HepG2 (cell line): ENCODE measurements around the gene BSG. TPM values are rescaled to one million over a fixed set of nuclear protein-coding genes. Genes with fewer than 3 reads are reported as not detected.

Experiments
- AKNA ChIP-seq: sonication (generic); formaldehyde crosslinking; IDR thresholded peaks from 2 replicates; pipeline ENCODE4 v1.4.0; 2020; ENCODE audit warnings: missing genetic modification reagents, borderline replicate concordance
- CBX1 ChIP-seq: IDR thresholded peaks from one replicate; pipeline ENCODE4 v1.6.1; 2016; ENCODE audit warnings: antibody characterized with exemption, low read depth
- CENPX ChIP-seq: sonication (generic); formaldehyde crosslinking; IDR thresholded peaks from 2 replicates; pipeline ENCODE4 v1.9.0; 2021; ENCODE audit warnings: mild to moderate bottlenecking, missing genetic modification reagents, moderate library complexity
- ELF3 ChIP-seq: IDR thresholded peaks from 2 replicates; pipeline ENCODE4 v1.6.1; 2016; ENCODE audit warnings: missing genetic modification reagents, missing compliant biosample characterization
- KAT7 ChIP-seq: IDR thresholded peaks from 2 replicates; pipeline ENCODE4 v1.6.1; 2018; ENCODE audit warnings: borderline replicate concordance, missing compliant biosample characterization
- PCBP2 ChIP-seq: fragments of 200-400 bp; formaldehyde crosslinking; optimal IDR thresholded peaks from 2 replicates; pipeline ENCODE3; 2018; ENCODE audit warnings: low read length, low read depth; ENCODE audit not compliant: poor library complexity, severe bottlenecking
- RAD21 ChIP-seq: fragments of 450-650 bp; formaldehyde crosslinking; IDR thresholded peaks from 2 replicates; pipeline ENCODE4 v1.5.0; 2020; ENCODE audit warnings: mild to moderate bottlenecking
- SNAPC5 ChIP-seq: sonication (generic); formaldehyde crosslinking; IDR thresholded peaks from 2 replicates; pipeline ENCODE4 v1.8.1; 2023; ENCODE audit warnings: mild to moderate bottlenecking, missing genetic modification reagents, borderline replicate concordance
- TRAFD1 ChIP-seq: sonication (generic); formaldehyde crosslinking; IDR thresholded peaks from 2 replicates; pipeline ENCODE4 v1.5.1; 2020; ENCODE audit warnings: missing genetic modification reagents, mild to moderate bottlenecking, borderline replicate concordance
- TSC22D2 ChIP-seq: sonication (generic); formaldehyde crosslinking; IDR thresholded peaks from 2 replicates; pipeline ENCODE4 v1.5.1; 2020; ENCODE audit warnings: missing genetic modification reagents, mild to moderate bottlenecking, borderline replicate concordance
- XRCC5 ChIP-seq: fragments of 200-400 bp; formaldehyde crosslinking; optimal IDR thresholded peaks from 2 replicates; pipeline ENCODE3; 2017; ENCODE audit warnings: mild to moderate bottlenecking, low read length
- ZHX2 ChIP-seq, 2 experiments: sonication (generic) in 1 of 2; formaldehyde crosslinking in 1 of 2; IDR thresholded peaks; 2 replicates each; pipeline versions ENCODE4 v1.6.1 to v1.9.0; 2014 to 2022; ENCODE audit warnings: antibody characterized with exemption in 1 of 2, borderline replicate concordance in 1 of 2, inconsistent platforms in 1 of 2, low read depth in 1 of 2, missing genetic modification reagents in 1 of 2
- ZNF446 ChIP-seq: sonication (generic); formaldehyde crosslinking; IDR thresholded peaks from 2 replicates; pipeline ENCODE4 v1.5.0; 2020; ENCODE audit warnings: mild to moderate bottlenecking, missing genetic modification reagents
- ZNF451 ChIP-seq: sonication (generic); formaldehyde crosslinking; IDR thresholded peaks from 2 replicates; pipeline ENCODE4 v1.5.0; 2020; ENCODE audit warnings: mild to moderate bottlenecking, missing genetic modification reagents
- ZNF615 ChIP-seq: sonication (generic); formaldehyde crosslinking; IDR thresholded peaks from 2 replicates; pipeline ENCODE4 v1.5.0; 2020; ENCODE audit warnings: mild to moderate bottlenecking, missing genetic modification reagents, borderline replicate concordance
- ZNF775 ChIP-seq: sonication (generic); formaldehyde crosslinking; IDR thresholded peaks from 2 replicates; pipeline ENCODE4 v1.4.0; 2020; ENCODE audit warnings: missing genetic modification reagents, mild to moderate bottlenecking, moderate library complexity, borderline replicate concordance
- polyA plus RNA-seq, 8 experiments: library from polyadenylated mRNA; depleted of rRNA in 3 of 8; stranded (reverse) in 7 of 8; unstranded in 1 of 8; fragments of >200 nt; fragmentation: Illumina TruSeq in 4 of 8; extraction: Trizol in 4 of 8; gene quantifications; 2 replicates each; pipeline versions ENCODE4 v1.2.1 to v1.2.3, GENCODE V29; 2011 to 2016; ENCODE audit warnings: low read depth in 4 of 8, missing spikeins in 1 of 8, mixed read lengths in 1 of 8; ENCODE audit not compliant: insufficient read depth in 1 of 8
- total RNA-seq, 5 experiments: library from RNA; depleted of rRNA; stranded (reverse); fragments of >200 nt; fragmentation: Illumina TruSeq; extraction: Trizol; gene quantifications; 2 replicates each; pipeline ENCODE4 v1.2.3, GENCODE V29; 2016; ENCODE audit warnings: low read depth in 1 of 5

BSG gene
- total and polyA plus RNA-seq, 2 of the 13 experiments (the other 11 are each of a cell fraction or from before 2014, with no cell fraction given): 309 to 754 TPM

DNA sequence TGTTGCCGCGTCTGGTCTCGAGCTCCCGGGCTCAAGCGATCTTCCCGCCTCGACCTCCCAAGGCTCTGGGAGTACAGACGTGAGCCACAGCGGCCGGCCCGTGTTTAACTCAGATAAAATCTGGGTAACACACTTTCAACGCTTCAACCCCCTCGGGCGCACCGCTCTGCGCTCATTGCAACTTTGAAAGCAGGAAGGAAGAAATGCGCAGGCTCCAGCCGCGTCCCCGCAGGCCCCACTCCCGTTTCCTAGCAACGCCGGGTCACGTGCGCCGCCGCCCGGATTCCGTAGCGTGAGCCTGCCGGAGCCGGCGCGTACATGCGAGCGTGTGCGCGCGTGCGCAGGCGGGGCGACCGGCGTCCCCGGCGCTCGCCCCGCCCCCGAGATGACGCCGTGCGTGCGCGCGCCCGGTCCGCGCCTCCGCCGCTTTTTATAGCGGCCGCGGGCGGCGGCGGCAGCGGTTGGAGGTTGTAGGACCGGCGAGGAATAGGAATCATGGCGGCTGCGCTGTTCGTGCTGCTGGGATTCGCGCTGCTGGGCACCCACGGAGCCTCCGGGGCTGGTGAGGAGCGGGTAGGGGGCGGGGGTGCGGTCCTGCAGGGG, at the start of gene BSG (continued):
- TF ChIP-seq TSC22D2 (no peak), TRAFD1 (CRISPR knock-in tag) (no peak), PCBP2 (no peak), CBX1 (no peak), AKNA (CRISPR knock-in tag) (no peak), ZHX2 (IDR thresholded peaks at IDR 0.05; ENCODE audit: low read depth) (no peak), ZHX2 (CRISPR knock-in tag; IDR thresholded peaks at IDR 0.05; ENCODE audit: borderline replicate concordance) (no peak), CENPX (no peak), KAT7 (CRISPR knock-in tag) (peak; percentile 38; the same call in 1 of the 2 replicates), SNAPC5 (CRISPR knock-in tag) (no peak), ZNF446 (CRISPR knock-in tag) (peak; percentile 91), ZNF451 (CRISPR knock-in tag) (peak; percentile 68; the same call in 1 of the 2 replicates), ZNF775 (CRISPR knock-in tag) (no peak), ELF3 (CRISPR knock-in tag) (peak; percentile 33; the same call in 1 of the 2 replicates), RAD21 (CRISPR knock-in tag) (peak; percentile 70), XRCC5 (no peak), ZNF615 (CRISPR knock-in tag) (no peak)
